ENCODE data around the gene TSGA10IP.

The TSGA10IP gene

DNA sequence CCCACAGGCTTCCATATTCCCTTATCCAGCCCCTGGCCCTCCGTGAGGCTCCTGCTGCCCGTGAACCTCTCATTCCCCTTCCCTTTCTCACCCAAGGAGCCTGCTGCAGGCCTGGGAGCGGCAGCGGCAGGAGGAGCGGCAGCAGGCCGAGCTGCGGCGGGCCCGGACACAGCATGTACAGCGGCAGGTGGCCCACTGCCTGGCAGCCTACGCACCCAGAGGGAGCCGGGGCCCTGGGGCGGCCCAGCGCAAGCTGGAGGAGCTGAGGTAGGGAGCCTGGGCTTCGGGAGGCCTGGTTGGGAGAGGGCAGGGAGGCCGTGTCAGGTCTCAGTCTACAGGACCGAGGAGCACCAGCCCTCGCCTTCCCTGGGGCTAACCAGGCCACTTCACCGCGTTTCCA is 8.2 kb downstream of the TSGA10IP start:
- TF ChIP-seq CTCF (IDR thresholded peaks at IDR 0.05): no peak
- DNase-seq: no peak
- H3K27ac ChIP-seq: no peak overlapping the region
- no peaks in the 10 kb centered on the region for H3K9me3 ChIP-seq
- peaks cover 0 to 31% of the 10 kb centered on the region in 2 donors for H3K27me3 ChIP-seq
- no peak overlapping the region for H3K4me3 ChIP-seq
- no peaks in the 10 kb centered on the region for H3K4me1 ChIP-seq
- H3K36me3 ChIP-seq: no peaks in the 10 kb centered on the region
- intact Hi-C loops (cut with DNase I; ENCODE audit: low total_unique reads): no loop called here

GRCh38 chr11:65954771-65955170 is 9.5 kb downstream of the TSGA10IP start:
- Histone ChIP-seq H3K27ac (no peak overlapping the region), H3K4me3 (no peak overlapping the region), H3K27me3 (peaks cover 0 to 36% of the 10 kb centered on the region in 2 donors), H3K4me1 (no peaks in the 10 kb centered on the region), H3K9me3 (no peaks in the 10 kb centered on the region), H3K36me3 (no peaks in the 10 kb centered on the region)
- DNase-seq: no peak
- intact Hi-C loops (cut with DNase I; ENCODE audit: low total_unique reads): no loop called here
- no peak for TF ChIP-seq CTCF (IDR thresholded peaks at IDR 0.05)

GRCh38 chr11:65958291-65958690 is 13.0 kb downstream of the TSGA10IP start:
- TF ChIP-seq CTCF (IDR thresholded peaks at IDR 0.05): no peak
- Histone ChIP-seq H3K27me3 (peaks cover 0 to 33% of the 10 kb centered on the region in 2 donors), H3K27ac (no peak overlapping the region), H3K9me3 (no peaks in the 10 kb centered on the region), H3K4me3 (no peak overlapping the region), H3K4me1 (peaks cover 6 to 19% (median 18%) of the 10 kb centered on the region in 4 donors), H3K36me3 (no peaks in the 10 kb centered on the region)
- no peak for DNase-seq
- intact Hi-C loops (cut with DNase I; ENCODE audit: low total_unique reads): no loop called here

- Histone ChIP-seq H3K4me1 (peaks cover 6 to 25% (median 24%) of the 10 kb centered on the region in 4 donors), H3K36me3 (peaks cover 0 to 2% (median 2%) of the 10 kb centered on the region in 3 donors), H3K27me3 (peaks cover 0 to 30% of the 10 kb centered on the region in 2 donors), H3K4me3 (no peak overlapping the region), H3K9me3 (no peaks in the 10 kb centered on the region), H3K27ac (no peak overlapping the region)
- TF ChIP-seq CTCF (IDR thresholded peaks at IDR 0.05): no peak
- intact Hi-C loops (cut with DNase I; ENCODE audit: low total_unique reads): no loop called here
- no peak for DNase-seq
Measured at GRCh38 chr11:65958774-65959420, 13.6 kb downstream of the TSGA10IP start.

DNA sequence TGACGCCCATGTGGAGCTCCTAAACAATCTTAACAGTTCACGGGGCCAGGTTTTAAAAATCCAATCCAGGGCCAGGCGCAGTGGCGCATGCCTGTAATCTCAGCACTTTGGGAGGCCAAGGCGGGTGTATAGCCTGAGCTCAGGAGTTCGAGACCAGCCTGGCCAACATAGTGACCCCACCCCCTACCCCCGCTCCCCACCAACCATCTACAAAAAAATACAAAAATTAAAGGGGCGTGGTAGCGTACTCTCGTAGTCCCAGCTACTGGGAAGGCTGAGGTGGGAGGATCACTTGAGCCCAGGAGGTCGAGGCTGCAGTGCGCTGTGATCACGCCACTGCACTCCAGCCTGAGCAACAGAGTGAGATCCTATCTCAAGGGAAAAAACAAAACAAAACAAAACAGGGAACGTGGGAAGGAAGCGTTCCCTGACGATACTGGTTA is 15.6 kb downstream of the TSGA10IP start:
- intact Hi-C loops (cut with DNase I; ENCODE audit: low total_unique reads): loop anchor here (5.0 kb wide), 2 partner anchors 39 to 41 kb away; partner anchors contain the start of genes BANF1 and EIF1AD
- H3K27ac ChIP-seq: peak overlapping the region; percentile 88 to 95
- H3K4me3 ChIP-seq: peak overlapping the region; percentile 97 to 98
- H3K36me3 ChIP-seq: peaks cover 18 to 22% (median 21%) of the 10 kb centered on the region in 3 donors
- H3K9me3 ChIP-seq: no peaks in the 10 kb centered on the region
- H3K4me1 ChIP-seq: peaks cover 6 to 33% (median 28%) of the 10 kb centered on the region in 4 donors
- H3K27me3 ChIP-seq: peaks cover 0 to 15% of the 10 kb centered on the region in 2 donors
- TF ChIP-seq CTCF (IDR thresholded peaks at IDR 0.05): no peak
- DNase-seq: no peak
